ENCODE measurements around the gene RAB28. TPM values are rescaled to one million over a fixed set of nuclear protein-coding genes. Genes with fewer than 3 reads are reported as not detected.

RAB28 gene
- total RNA-seq, 1 experiment from 2014 or later = 17.1 TPM

GRCh38 chr4:13371048-13371447, 113.1 kb downstream of the RAB28 start:
- Mint-ChIP-seq H3K27me3 (ENCODE audit: low read depth) (no peaks in the 10 kb centered on the region), H3K4me1 (no peaks in the 10 kb centered on the region), H3K9me3 (no peaks in the 10 kb centered on the region), H3K4me3 (no peak overlapping the region), H3K27ac (no peak overlapping the region), H3K36me3 (no peaks in the 10 kb centered on the region)
- DNase-seq (ENCODE audit: low spot score) = no peak
- ATAC-seq = no peak
- ChIA-PET POLR2A (no interaction called here), CTCF (no interaction called here)
- TF ChIP-seq, protein P1, sequence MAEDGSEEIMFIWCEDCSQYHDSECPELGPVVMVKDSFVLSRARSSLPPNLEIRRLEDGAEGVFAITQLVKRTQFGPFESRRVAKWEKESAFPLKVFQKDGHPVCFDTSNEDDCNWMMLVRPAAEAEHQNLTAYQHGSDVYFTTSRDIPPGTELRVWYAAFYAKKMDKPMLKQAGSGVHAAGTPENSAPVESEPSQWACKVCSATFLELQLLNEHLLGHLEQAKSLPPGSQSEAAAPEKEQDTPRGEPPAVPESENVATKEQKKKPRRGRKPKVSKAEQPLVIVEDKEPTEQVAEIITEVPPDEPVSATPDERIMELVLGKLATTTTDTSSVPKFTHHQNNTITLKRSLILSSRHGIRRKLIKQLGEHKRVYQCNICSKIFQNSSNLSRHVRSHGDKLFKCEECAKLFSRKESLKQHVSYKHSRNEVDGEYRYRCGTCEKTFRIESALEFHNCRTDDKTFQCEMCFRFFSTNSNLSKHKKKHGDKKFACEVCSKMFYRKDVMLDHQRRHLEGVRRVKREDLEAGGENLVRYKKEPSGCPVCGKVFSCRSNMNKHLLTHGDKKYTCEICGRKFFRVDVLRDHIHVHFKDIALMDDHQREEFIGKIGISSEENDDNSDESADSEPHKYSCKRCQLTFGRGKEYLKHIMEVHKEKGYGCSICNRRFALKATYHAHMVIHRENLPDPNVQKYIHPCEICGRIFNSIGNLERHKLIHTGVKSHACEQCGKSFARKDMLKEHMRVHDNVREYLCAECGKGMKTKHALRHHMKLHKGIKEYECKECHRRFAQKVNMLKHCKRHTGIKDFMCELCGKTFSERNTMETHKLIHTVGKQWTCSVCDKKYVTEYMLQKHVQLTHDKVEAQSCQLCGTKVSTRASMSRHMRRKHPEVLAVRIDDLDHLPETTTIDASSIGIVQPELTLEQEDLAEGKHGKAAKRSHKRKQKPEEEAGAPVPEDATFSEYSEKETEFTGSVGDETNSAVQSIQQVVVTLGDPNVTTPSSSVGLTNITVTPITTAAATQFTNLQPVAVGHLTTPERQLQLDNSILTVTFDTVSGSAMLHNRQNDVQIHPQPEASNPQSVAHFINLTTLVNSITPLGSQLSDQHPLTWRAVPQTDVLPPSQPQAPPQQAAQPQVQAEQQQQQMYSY (CRISPR knock-in tag; IDR thresholded peaks at IDR 0.05) = no peak
- TF ChIP-seq, protein P2, sequence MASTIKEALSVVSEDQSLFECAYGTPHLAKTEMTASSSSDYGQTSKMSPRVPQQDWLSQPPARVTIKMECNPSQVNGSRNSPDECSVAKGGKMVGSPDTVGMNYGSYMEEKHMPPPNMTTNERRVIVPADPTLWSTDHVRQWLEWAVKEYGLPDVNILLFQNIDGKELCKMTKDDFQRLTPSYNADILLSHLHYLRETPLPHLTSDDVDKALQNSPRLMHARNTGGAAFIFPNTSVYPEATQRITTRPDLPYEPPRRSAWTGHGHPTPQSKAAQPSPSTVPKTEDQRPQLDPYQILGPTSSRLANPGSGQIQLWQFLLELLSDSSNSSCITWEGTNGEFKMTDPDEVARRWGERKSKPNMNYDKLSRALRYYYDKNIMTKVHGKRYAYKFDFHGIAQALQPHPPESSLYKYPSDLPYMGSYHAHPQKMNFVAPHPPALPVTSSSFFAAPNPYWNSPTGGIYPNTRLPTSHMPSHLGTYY (CRISPR knock-in tag; IDR thresholded peaks at IDR 0.05) = no peak
- TF ChIP-seq FOXP1 (CRISPR knock-in tag; IDR thresholded peaks at IDR 0.05; ENCODE audit: borderline replicate concordance) (no peak), SOX15 (CRISPR knock-in tag; IDR thresholded peaks at IDR 0.05) (no peak), USF1 (CRISPR knock-in tag; IDR thresholded peaks at IDR 0.05) (no peak), JUN (CRISPR knock-in tag; IDR thresholded peaks at IDR 0.05) (no peak), ARID4B (CRISPR knock-in tag; IDR thresholded peaks at IDR 0.05; ENCODE audit: borderline replicate concordance) (no peak), ATF3 (CRISPR knock-in tag; conservative IDR thresholded peaks at IDR 0.05) (no peak), TP53 (CRISPR knock-in tag; IDR thresholded peaks at IDR 0.05) (no peak), PRRX2 (CRISPR knock-in tag; IDR thresholded peaks at IDR 0.05) (no peak)

GRCh38 chr4:13368217-13368616, 115.9 kb downstream of the RAB28 start:
- no peak overlapping the region for H3K27ac Mint-ChIP-seq
- no peaks in the 10 kb centered on the region for H3K4me1 Mint-ChIP-seq
- POLR2A ChIA-PET = interaction anchor here (0.5 to 0.7 kb wide), 2 partner anchors 8 to 89 kb away, joined by 3 read pairs; no protein-coding TSS in a partner anchor
- H3K27me3 Mint-ChIP-seq (ENCODE audit: low read depth) = no peaks in the 10 kb centered on the region
- no peak for ATAC-seq
- DNase-seq (ENCODE audit: low spot score) = no peak
- no peaks in the 10 kb centered on the region for H3K36me3 Mint-ChIP-seq
- no peak for TF ChIP-seq KAT7 (CRISPR knock-in tag; IDR thresholded peaks at IDR 0.05; ENCODE audit: borderline replicate concordance)
- no peak for TF ChIP-seq HMGA2 (CRISPR knock-in tag; IDR thresholded peaks at IDR 0.05)
- no peak for TF ChIP-seq FOXJ3 (CRISPR knock-in tag; IDR thresholded peaks at IDR 0.05; ENCODE audit: borderline replicate concordance)
- TF ChIP-seq RORB (CRISPR knock-in tag; IDR thresholded peaks at IDR 0.05) = no peak
- no peak for TF ChIP-seq NR2C2 (CRISPR knock-in tag; IDR thresholded peaks at IDR 0.05)
- no peak for TF ChIP-seq JUN (CRISPR knock-in tag; IDR thresholded peaks at IDR 0.05)
- no peak for TF ChIP-seq NR1H2 (CRISPR knock-in tag; IDR thresholded peaks at IDR 0.05)
- no peak for TF ChIP-seq ZNF138 (CRISPR knock-in tag; conservative IDR thresholded peaks at IDR 0.05)
- TF ChIP-seq MYBL2 (CRISPR knock-in tag; IDR thresholded peaks at IDR 0.05) = no peak
- no peak for TF ChIP-seq SMAD3 (CRISPR knock-in tag; IDR thresholded peaks at IDR 0.05; ENCODE audit: borderline replicate concordance)
- TF ChIP-seq, protein P3, sequence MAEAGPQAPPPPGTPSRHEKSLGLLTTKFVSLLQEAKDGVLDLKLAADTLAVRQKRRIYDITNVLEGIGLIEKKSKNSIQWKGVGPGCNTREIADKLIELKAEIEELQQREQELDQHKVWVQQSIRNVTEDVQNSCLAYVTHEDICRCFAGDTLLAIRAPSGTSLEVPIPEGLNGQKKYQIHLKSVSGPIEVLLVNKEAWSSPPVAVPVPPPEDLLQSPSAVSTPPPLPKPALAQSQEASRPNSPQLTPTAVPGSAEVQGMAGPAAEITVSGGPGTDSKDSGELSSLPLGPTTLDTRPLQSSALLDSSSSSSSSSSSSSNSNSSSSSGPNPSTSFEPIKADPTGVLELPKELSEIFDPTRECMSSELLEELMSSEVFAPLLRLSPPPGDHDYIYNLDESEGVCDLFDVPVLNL (CRISPR knock-in tag; IDR thresholded peaks at IDR 0.05; ENCODE audit: borderline replicate concordance, low read depth) = no peak
- TF ChIP-seq ESRRA (CRISPR knock-in tag; IDR thresholded peaks at IDR 0.05; ENCODE audit: borderline replicate concordance) = no peak
- TF ChIP-seq TEAD4 (CRISPR knock-in tag; IDR thresholded peaks at IDR 0.05) = no peak
- no peaks in the 10 kb centered on the region for H3K9me3 Mint-ChIP-seq
- no peak overlapping the region for H3K4me3 Mint-ChIP-seq
- CTCF ChIA-PET = interaction anchor here (1.0 to 1.1 kb wide), 2 partner anchors 63 to 119 kb away, joined by 3 read pairs; no protein-coding TSS in a partner anchor
